OCI-LY7 (cell line): ENCODE data around the gene SPEF1.

ENCODE experiments used
- CTCF ChIP-seq: fragments of 200-600 bp; sonication (generic); conservative IDR thresholded peaks from 2 replicates; pipeline ENCODE4 v1.5.1; 2014; ENCODE audit warnings: mild to moderate bottlenecking, antibody characterized with exemption, low read length, moderate library complexity, mixed read lengths
- EZH2phosphoT487 ChIP-seq: fragments of 200-600 bp; sonication (generic); IDR thresholded peaks from 2 replicates; pipeline ENCODE4 v1.6.1; 2018; ENCODE audit warnings: low read depth, borderline replicate concordance, mild to moderate bottlenecking, mixed run types, antibody characterized with exemption, low read length, moderate library complexity, mixed read lengths

- TF ChIP-seq CTCF (no peak), EZH2phosphoT487 (no peak)
These were observed 17.1 kb upstream of the SPEF1 start for GRCh38 chr20:3798373-3798768.
